T-helper 1 cell treated with Interleukin-12 subunit alpha and Interleukin-12 subunit beta and Interleukin-4 antibody, amounts not matched to agents 30 μg/mL and 1 μg/mL, for 36 hours (primary cell): ENCODE results near the gene ADH1B.
"Not testable (repeated sequence)": the region's sequence is repeated elsewhere in the genome, so short reads cannot be mapped to it uniquely, and the experiment has no call there.

Source experiments
- H3K27ac Mint-ChIP-seq: one replicate; pipeline ENCODE4 v1.8.0; 2021; ENCODE audit warnings: mild to moderate bottlenecking, mixed read lengths
- H3K27me3 Mint-ChIP-seq: one replicate; pipeline ENCODE4 v1.8.0; 2021; ENCODE audit warnings: low read depth, mixed read lengths
- H3K36me3 Mint-ChIP-seq: one replicate; pipeline ENCODE4 v1.8.0; 2021; ENCODE audit warnings: low read depth, mixed read lengths
- H3K4me1 Mint-ChIP-seq: one replicate; pipeline ENCODE4 v1.8.0; 2021; ENCODE audit warnings: low read depth, mixed read lengths
- H3K4me3 Mint-ChIP-seq: one replicate; pipeline ENCODE4 v1.8.0; 2021; ENCODE audit warnings: mild to moderate bottlenecking, moderate library complexity, mixed read lengths
- H3K9me3 Mint-ChIP-seq: one replicate; pipeline ENCODE4 v1.8.0; 2021; ENCODE audit warnings: mixed read lengths

Gene ADH1B

GRCh38 chr4:99341426-99341825 lies 20.2 kb upstream of the ADH1B start:
- H3K36me3 Mint-ChIP-seq = no peaks in the 10 kb centered on the region
- H3K4me1 Mint-ChIP-seq = no peaks in the 10 kb centered on the region
- H3K9me3 Mint-ChIP-seq = no peaks in the 10 kb centered on the region
- no peak overlapping the region for H3K4me3 Mint-ChIP-seq
- H3K27ac Mint-ChIP-seq = no peak overlapping the region
- H3K27me3 Mint-ChIP-seq = no peaks in the 10 kb centered on the region

- H3K27me3 Mint-ChIP-seq = no peaks in the 10 kb centered on the region
- no peaks in the 10 kb centered on the region for H3K9me3 Mint-ChIP-seq
- no peaks in the 10 kb centered on the region for H3K36me3 Mint-ChIP-seq
- no peaks in the 10 kb centered on the region for H3K4me1 Mint-ChIP-seq
- H3K4me3 Mint-ChIP-seq = no peak overlapping the region
- H3K27ac Mint-ChIP-seq = no peak overlapping the region
These were observed 18.0 kb upstream of the ADH1B start for GRCh38 chr4:99339172-99339571.

DNA sequence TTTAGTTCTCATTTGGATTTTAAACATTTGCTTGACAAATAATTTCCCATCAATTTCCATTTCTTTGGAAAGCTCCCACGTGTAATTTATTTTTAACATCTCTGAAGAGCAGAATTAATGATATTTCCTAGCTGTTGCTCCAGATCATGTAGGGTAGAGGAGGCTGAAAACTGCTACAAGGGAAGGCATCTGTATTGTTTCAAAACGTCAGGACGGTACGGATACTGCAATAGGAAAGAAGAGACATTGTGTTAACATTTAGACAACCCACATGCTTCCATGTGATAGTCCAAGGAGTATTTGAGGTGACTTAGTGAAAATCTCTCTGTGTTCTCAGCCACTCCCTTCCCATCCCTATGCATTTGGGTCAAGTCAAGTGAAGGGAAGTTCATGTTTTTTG lies 15.4 kb upstream of the ADH1B start:
- Mint-ChIP-seq H3K27me3 (no peaks in the 10 kb centered on the region), H3K36me3 (no peaks in the 10 kb centered on the region), H3K4me1 (no peaks in the 10 kb centered on the region), H3K4me3 (no peak overlapping the region), H3K27ac (no peak overlapping the region), H3K9me3 (no peaks in the 10 kb centered on the region)

DNA sequence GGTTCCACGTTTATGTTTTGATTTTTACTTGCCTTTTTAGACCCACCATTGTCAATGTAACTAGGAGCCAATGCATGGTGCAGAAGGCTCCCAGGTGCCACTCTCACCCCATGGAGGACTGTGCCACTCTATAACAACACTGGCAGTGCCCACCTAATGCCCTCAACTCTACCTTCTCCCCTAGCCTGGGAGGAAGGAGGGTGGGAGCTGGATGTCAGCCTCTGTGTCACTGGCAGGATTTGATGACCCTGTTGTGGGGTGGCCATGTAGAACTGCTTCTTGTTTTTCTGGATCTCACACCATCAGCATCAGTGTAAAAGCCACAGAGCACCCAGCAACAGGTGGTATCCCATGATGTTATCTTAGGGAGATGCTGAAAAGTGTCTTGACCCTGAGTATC lies 13.7 kb upstream of the ADH1B start:
- Mint-ChIP-seq H3K9me3 (no peaks in the 10 kb centered on the region), H3K4me3 (no peak overlapping the region), H3K4me1 (no peaks in the 10 kb centered on the region), H3K36me3 (no peaks in the 10 kb centered on the region), H3K27ac (no peak overlapping the region), H3K27me3 (no peaks in the 10 kb centered on the region)

- H3K27me3 Mint-ChIP-seq = no peaks in the 10 kb centered on the region
- H3K4me1 Mint-ChIP-seq = no peaks in the 10 kb centered on the region
- no peaks in the 10 kb centered on the region for H3K36me3 Mint-ChIP-seq
- H3K9me3 Mint-ChIP-seq = no peaks in the 10 kb centered on the region
- no peak overlapping the region for H3K4me3 Mint-ChIP-seq
- no peak overlapping the region for H3K27ac Mint-ChIP-seq
These were observed 9.4 kb upstream of the ADH1B start for GRCh38 chr4:99330648-99331047.

DNA sequence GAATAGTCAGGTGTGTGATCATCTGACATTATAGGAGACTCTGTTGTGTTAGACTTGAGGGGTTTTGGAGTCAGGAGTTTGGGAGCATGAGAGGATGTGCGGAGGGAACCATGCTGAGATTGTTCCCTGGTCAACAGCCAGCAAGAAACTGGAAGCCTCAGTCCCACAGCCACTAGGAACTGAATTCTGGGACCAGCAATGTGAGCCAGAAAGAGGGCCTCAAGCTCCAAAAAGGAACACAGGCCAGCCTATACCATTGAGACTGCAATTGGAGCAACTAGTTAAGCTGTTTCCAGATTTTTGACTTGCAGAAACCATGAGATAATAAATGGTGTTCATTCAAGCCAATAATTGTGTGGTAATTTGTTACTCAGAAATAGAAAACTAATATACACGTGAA lies 8.7 kb upstream of the ADH1B start:
- Mint-ChIP-seq H3K27me3 (no peaks in the 10 kb centered on the region), H3K4me1 (no peaks in the 10 kb centered on the region), H3K36me3 (no peaks in the 10 kb centered on the region), H3K27ac (no peak overlapping the region), H3K9me3 (no peaks in the 10 kb centered on the region), H3K4me3 (no peak overlapping the region)

DNA sequence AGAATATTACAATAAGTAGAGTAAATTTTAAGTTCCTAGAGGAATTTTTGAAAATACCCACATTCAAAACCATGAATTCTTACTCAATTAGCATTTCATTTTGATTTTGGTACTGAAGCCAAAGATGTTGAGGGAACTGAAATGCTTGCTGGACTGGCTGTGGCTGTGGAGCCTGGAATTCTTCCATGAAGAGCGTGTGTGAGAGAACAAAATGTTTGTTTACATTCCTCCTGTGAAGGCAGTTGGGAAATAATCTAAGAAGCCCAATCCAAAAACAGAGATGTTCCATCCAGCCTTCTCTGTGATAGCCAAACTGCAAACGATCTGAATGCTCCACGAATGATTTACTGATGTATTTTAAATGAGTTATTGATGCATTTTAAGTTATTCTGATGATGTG lies 3.8 kb upstream of the ADH1B start:
- no peak overlapping the region for H3K4me3 Mint-ChIP-seq
- H3K9me3 Mint-ChIP-seq = no peaks in the 10 kb centered on the region
- no peak overlapping the region for H3K27ac Mint-ChIP-seq
- H3K4me1 Mint-ChIP-seq = no peaks in the 10 kb centered on the region
- no peaks in the 10 kb centered on the region for H3K36me3 Mint-ChIP-seq
- H3K27me3 Mint-ChIP-seq = no peaks in the 10 kb centered on the region

DNA sequence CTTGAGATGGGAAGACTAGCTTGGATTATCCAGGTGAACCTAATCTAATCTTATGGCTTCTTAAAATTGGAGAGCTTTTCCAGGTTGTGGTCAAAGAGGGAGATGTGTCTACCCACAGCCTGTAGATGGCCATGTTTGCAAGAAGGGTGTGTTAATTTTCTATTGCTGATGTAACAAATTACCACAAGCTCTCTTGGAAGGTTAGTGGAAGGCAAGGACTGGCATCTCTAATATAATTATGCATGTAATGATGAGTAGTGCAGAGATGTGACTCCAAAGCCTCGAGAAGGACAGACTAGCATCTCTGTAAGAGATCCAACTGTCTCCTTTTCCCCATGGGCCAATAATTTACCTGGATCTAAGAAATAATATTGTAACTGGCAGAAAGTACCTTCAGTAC lies 3.2 kb upstream of the ADH1B start:
- H3K4me1 Mint-ChIP-seq = no peaks in the 10 kb centered on the region
- no peaks in the 10 kb centered on the region for H3K9me3 Mint-ChIP-seq
- no peak overlapping the region for H3K27ac Mint-ChIP-seq
- H3K27me3 Mint-ChIP-seq = no peaks in the 10 kb centered on the region
- no peaks in the 10 kb centered on the region for H3K36me3 Mint-ChIP-seq
- H3K4me3 Mint-ChIP-seq = no peak overlapping the region

- Mint-ChIP-seq H3K4me1 (no peaks in the 10 kb centered on the region), H3K27ac (no peak overlapping the region), H3K27me3 (no peaks in the 10 kb centered on the region), H3K4me3 (no peak overlapping the region), H3K36me3 (no peaks in the 10 kb centered on the region), H3K9me3 (no peaks in the 10 kb centered on the region)
These were observed 2.6 kb upstream of the ADH1B start for GRCh38 chr4:99323756-99324155.

- H3K27me3 Mint-ChIP-seq, H3K4me3 Mint-ChIP-seq, H3K4me1 Mint-ChIP-seq, H3K36me3 Mint-ChIP-seq, H3K27ac Mint-ChIP-seq, H3K9me3 Mint-ChIP-seq: not testable (repeated sequence)
These were observed 3.4 kb downstream of the ADH1B start for GRCh38 chr4:99317811-99318210.

DNA sequence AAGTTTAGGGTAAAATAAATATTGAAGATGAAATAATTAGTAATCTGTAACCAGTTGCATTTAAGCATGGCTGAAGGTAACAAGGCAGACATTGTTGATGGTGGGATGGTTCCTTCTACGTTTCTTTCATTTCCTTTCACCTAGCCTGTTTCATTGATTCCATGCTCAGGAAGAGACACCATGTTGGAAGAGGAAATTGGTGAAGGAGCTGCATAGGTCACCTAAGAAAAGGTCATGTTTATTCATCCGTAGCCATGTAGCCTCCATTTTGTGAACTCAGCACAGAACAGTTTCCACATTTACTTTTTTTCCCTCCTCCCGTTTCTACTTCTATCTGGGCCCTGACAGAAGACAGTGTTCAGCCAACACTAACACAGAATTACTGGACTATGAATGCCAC lies 3.8 kb downstream of the ADH1B start:
- no peaks in the 10 kb centered on the region for H3K27me3 Mint-ChIP-seq
- H3K4me3 Mint-ChIP-seq = no peak overlapping the region
- H3K36me3 Mint-ChIP-seq = no peaks in the 10 kb centered on the region
- H3K4me1 Mint-ChIP-seq = no peaks in the 10 kb centered on the region
- H3K9me3 Mint-ChIP-seq = no peaks in the 10 kb centered on the region
- no peak overlapping the region for H3K27ac Mint-ChIP-seq

DNA sequence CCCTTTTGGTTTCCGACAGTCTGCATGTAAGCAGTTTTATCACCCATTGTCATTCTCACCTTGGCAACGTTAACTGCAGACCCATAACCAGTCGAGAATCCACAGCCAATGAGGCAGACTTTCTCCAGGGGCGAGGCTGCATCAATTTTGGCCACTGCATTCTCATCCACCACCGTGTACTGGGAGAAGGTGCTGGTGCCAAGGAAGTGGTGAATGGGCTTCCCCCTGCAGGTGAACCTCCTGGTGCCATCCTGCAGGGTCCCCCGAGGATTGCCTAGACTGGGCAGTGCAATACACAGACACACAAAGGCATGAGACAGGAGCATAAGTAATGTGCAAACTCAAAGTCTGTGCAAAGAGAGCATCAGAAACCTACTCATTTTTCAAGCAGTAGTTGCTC lies 5.4 kb downstream of the ADH1B start:
- no peaks in the 10 kb centered on the region for H3K4me1 Mint-ChIP-seq
- H3K27ac Mint-ChIP-seq = no peak overlapping the region
- H3K4me3 Mint-ChIP-seq = no peak overlapping the region
- no peaks in the 10 kb centered on the region for H3K36me3 Mint-ChIP-seq
- no peaks in the 10 kb centered on the region for H3K9me3 Mint-ChIP-seq
- no peaks in the 10 kb centered on the region for H3K27me3 Mint-ChIP-seq

GRCh38 chr4:99314211-99314610 lies 7.0 kb downstream of the ADH1B start:
- no peaks in the 10 kb centered on the region for H3K4me1 Mint-ChIP-seq

GRCh38 chr4:99310389-99310788 lies 10.8 kb downstream of the ADH1B start:
- Mint-ChIP-seq H3K4me3 (no peak overlapping the region), H3K9me3 (no peaks in the 10 kb centered on the region), H3K36me3 (no peaks in the 10 kb centered on the region), H3K4me1 (no peaks in the 10 kb centered on the region), H3K27me3 (no peaks in the 10 kb centered on the region), H3K27ac (no peak overlapping the region)

More at GRCh38 chr4:99314211-99314610, 7.0 kb downstream of the ADH1B start:
- no peak overlapping the region for H3K4me3 Mint-ChIP-seq
- no peaks in the 10 kb centered on the region for H3K9me3 Mint-ChIP-seq
- no peak overlapping the region for H3K27ac Mint-ChIP-seq
- no peaks in the 10 kb centered on the region for H3K27me3 Mint-ChIP-seq
- H3K36me3 Mint-ChIP-seq = no peaks in the 10 kb centered on the region

GRCh38 chr4:99305638-99306400 lies 15.4 kb downstream of the ADH1B start:
- Mint-ChIP-seq H3K9me3 (no peaks in the 10 kb centered on the region), H3K36me3 (no peaks in the 10 kb centered on the region), H3K27ac (no peak overlapping the region), H3K4me1 (no peaks in the 10 kb centered on the region), H3K4me3 (no peak overlapping the region), H3K27me3 (no peaks in the 10 kb centered on the region)
